HG03045 (cell line): ENCODE results near the gene RTN1.

Source experiments
- ATAC-seq: cut with Tn5 transposase; IDR thresholded peaks from one replicate; pipeline ENCODE4 v1.9.1; 2021; ENCODE audit warnings: mild to moderate bottlenecking, moderate library complexity; ENCODE audit not compliant: unreplicated experiment

RTN1 gene

DNA sequence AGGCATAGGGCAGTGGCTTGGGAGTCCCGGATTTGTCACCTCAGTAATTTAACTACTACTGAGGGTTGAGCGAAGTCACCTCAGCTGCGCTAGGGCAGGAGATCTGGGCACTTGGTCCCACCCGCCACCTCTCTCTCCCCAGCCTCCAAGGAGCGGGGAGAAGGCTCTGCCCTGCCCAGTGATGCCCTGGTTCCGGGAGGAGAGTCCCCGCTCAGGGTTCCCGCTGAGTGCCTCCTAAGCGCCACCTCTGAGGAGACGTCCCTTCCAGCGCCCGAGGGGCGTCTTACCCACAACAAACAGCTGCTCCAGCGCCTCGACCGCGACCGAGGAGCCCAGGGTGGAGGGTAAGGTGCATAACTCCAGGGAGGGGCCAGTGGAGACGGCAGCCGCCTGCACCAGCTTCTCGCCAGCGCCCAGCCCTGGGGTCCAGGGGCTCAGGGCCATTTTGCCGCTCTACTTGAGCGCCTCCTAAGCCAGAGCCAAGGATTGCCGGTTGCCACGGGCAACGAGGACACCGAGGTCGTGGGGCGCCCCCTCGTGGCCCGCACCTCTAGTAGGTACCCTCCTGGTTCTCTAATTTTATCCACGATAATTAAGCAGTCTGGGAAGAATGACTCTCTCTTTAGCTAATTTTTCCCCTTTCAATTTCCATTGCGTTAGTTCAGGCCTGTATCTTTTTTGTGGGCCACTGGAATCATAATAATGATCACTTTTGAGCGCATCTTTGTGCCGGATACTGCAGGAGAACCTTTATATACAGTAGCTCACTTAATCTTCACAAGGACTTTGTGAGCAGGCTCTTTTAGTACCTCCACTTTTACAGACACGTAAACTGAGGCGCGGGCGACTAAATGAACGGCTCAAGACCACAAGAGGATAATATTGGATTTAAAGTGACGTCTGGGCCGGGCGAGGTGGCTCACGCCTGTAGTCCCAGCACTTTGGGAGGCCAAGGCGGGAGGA lies 294.0 kb downstream of the RTN1 start, which contains the start of gene CCDC175:
Gene CCDC175, minus strand, starts transcription at position 481 of the 963 bp plus-strand sequence. Its CDS starts 37 bp downstream, at position 444.
- ATAC-seq = peak; percentile 96

DNA sequence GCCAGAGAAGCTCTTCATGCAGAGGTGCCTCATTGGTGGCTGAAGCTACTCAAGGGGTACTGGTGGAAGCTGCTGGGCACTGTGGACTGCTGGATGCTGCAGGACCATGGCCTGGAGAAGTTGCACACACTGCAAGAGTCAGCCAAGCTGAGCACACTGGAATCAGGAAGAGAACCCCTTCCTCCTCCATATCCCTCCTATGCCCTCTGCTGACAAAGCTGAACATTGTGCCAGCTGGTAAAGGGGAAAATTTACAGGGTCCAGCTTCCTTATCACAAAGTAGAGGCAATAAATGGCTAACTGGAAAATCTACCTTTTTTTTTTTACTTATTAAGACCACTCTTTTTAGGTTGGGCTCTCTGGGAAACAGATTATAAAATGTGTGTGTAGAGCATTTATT lies 300.5 kb downstream of the RTN1 start:
- ATAC-seq = no peak

DNA sequence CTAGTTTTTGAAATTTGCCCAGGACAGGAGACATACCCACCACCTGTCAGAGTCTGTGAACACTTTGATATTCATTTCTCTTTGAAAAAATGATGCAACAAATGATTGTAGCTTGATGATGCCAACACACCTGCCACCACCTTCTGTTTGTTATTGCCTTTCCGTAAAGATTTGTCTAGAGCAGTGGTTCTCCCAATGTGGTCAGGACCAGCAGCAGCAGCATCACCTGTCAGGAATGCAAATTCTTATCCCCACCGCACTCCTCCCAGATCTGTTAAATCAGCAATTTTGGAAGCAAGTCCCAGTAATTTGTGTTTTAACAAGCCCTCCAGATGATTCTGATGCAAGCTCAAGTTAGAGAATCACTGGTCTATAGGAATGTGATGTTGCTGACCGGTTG lies 303.9 kb downstream of the RTN1 start:
- ATAC-seq = no peak

DNA sequence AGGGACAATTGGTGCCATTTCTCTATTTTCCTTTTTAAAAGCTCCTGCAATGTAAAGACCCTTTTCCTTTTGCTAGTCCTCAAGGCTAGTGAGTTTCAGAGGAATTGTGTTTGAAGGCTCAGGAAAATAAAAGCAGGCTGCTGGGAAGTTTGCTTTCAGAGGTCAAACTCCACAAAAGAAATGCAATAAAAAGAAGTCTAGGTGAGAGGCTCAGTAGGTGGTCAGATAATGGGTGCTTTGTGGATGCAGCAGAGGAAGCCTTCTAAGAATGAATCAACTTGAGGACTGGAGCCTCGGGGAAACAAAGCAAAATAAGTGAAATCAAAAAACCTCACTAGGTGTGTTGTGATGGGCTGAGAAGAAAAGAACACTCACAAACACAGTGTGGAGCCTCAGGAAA lies 304.3 kb downstream of the RTN1 start:
- ATAC-seq = no peak

DNA sequence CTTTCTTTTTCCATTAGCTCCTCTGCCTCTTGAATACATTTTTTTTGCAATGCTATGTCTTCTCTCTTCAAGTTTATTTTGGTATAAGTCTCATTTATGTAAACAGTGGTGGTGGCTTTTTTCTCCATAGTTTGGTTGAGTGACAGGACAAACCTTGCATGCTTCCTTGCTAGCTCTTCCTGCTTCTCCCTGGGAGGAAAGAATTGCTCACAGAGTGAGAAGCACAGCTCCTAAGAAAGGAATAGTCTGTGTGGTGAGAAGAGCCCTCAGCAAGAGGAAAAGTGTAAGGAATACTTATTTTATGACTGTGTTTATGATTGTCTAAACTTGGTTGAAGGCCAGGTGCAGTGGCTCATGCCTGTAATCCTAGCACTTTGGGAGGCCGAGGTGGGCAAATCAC lies 305.5 kb downstream of the RTN1 start:
- no peak for ATAC-seq

DNA sequence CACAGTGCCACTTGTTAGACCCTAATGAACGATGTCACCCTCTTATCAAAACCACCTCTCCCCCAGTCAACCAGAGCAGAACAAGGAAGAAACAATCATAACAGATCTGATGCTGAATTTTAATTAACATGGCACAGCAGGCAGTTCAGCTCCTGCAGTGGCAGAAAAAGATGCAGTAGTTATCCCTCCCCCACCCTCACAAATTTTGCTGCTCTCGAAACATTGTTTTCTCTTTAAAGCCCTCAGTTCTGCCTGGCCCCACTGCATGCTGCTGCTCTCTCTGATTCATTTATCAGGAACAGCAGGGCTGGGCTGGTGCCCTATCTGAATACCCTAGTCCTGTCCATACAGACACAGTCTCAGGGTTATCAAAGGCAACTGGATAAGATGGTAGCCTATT lies 306.2 kb downstream of the RTN1 start:
- no peak for ATAC-seq

DNA sequence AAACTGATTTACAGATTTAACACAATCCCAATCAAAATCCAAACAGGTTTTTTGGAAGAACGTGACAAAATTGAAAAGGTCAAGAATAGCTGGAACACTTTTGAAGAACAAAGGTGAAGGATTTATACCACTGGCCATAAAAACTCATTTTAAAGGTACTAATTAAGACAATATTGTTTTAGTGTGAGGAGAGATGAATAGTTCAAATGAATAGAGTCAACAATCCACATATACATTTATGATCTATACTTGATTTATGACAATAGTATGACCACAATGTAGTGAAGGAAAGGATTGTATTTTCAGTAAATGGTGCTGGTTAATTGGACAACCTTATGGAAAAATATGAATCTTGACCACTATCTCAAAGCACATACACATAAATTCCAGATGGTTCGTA lies 323.3 kb downstream of the RTN1 start:
- no peak for ATAC-seq
